T-helper 17 cell (primary cell): ENCODE results near the gene OBI1. TPM values are rescaled to one million over a fixed set of nuclear protein-coding genes. Genes with fewer than 3 reads are reported as not detected.
A peak's percentile ranks its signal among the peaks of the same experiment; 100 is the strongest.

Experiments used
- ATAC-seq: fragments of 150-1000 bp; cut with Tn5 transposase; 2 replicates; pipeline ENCODE4 v1.10.0; 2021; ENCODE audit warnings: mild to moderate bottlenecking, moderate library complexity
- DNase-seq, 3 donors: peaks; one replicate each; pipeline versions ENCODE4 v3.0.0 to v3.0.0-alpha.2; 2020 to 2021
- H3K9me3 ChIP-seq: one replicate; pipeline ENCODE4 v1.7.0; 2013; ENCODE audit warnings: low read length, mild to moderate bottlenecking; ENCODE audit not compliant: control insufficient read depth, poor library complexity, severe bottlenecking
- H3K27ac Mint-ChIP-seq: one replicate; pipeline ENCODE4 v1.8.0; 2022; ENCODE audit warnings: mild to moderate bottlenecking, moderate library complexity, mixed read lengths
- H3K27me3 Mint-ChIP-seq: one replicate; pipeline ENCODE4 v1.8.0; 2022; ENCODE audit warnings: mixed read lengths
- H3K36me3 Mint-ChIP-seq: one replicate; pipeline ENCODE4 v1.8.0; 2022; ENCODE audit warnings: low read depth, mixed read lengths
- H3K4me1 Mint-ChIP-seq: one replicate; pipeline ENCODE4 v1.8.0; 2022; ENCODE audit warnings: mild to moderate bottlenecking, mixed read lengths
- H3K4me3 Mint-ChIP-seq: one replicate; pipeline ENCODE4 v1.8.0; 2022; ENCODE audit warnings: mild to moderate bottlenecking, moderate library complexity, mixed read lengths
- total RNA-seq, 4 donors: library from RNA in 2 of 4; stranded (reverse) in 2 of 4; gene quantifications; one replicate each; pipeline ENCODE4 v1.2.3 and lab custom pipeline; 2022 to 2026

Gene OBI1
- total RNA-seq, 2 donors from 2014 or later, result 2.5 to 4.5 TPM

DNA sequence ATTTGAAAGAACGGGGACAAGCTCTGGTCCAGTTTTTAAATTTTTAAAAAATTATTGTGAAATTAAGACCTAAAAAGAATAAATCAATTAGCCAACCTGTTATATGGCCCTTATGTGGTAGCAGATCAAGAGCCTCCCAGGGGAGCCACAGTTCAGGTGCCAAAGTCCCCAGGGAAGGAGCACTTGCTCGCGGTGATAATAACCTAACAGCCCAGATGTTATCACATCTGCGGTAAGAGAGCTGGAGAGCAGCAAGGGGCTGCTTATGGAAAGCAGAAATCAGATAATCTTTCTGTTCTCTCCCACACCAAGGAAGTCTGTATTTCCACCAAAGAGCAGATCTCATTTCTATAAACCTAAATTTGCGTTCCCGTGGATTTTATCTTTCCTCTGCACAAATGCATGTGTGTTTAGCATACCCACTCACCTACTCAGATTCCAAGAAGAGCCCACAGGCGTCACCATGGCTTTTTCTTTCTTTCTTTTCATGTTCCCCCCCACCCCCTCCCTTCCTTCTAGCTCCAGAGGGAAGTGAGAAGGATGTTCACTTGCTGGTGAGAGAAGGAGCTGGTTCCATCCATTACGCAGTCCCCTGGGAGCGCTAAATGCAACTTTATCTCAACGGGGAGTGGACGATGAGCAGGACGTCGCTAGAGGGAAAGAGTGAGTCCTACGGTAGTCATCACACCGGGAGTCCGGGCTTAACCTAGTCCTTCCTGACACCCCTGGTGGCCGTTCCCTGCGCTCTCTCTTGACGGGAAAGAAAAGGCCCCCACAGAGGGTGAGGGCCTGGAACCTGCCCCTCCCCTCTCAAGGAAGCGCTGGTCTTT lies 54.0 kb downstream of the OBI1 start:
- no peak for ATAC-seq
- H3K9me3 ChIP-seq, result no peaks in the 10 kb centered on the region
- peaks cover 6% of the 10 kb centered on the region for H3K36me3 Mint-ChIP-seq
- H3K27ac Mint-ChIP-seq, result no peak overlapping the region
- no peak for DNase-seq
- no peak overlapping the region for H3K4me3 Mint-ChIP-seq
- H3K4me1 Mint-ChIP-seq, result peaks cover 38% of the 10 kb centered on the region
- H3K27me3 Mint-ChIP-seq, result peaks cover 90% of the 10 kb centered on the region

DNA sequence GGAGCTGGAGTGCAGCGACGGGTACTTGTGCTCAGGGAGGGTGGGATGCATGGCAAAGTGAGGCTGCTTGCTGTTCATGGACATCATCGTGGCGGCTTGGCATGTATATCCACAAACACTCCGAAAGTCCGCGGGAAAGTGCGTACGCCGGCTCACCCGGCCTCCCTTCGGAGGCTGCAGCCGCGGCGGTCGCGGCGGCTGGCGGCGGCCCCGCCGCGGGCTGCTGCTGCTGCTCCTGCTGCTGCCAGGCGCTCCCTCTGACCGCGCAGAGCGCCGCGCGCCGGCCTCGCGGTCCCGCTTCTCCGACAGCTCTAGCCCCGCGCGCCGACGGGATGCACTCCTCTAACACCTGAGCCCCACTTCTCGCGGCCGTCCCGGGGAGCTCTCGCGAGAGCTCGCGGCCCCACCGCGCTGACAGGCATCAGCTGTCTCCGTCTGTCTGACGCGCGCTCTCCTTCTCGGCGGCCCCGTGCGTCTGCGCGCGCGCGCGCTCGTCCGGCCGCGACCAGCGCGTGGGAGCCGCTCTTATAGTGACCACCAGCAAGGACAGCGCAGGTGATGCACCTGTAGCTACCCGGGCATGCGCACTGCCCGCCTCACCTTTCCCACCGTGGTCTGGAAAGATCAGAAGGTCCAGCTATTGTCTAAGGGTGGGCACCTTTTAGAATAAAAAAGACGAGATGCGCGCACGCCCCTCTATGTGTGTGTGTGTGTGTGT lies 55.6 kb downstream of the OBI1 start, which contains the start of gene POU4F1:
POU4F1 (minus strand) TSS at position 313 of the 718 bp plus-strand sequence; CDS start at position 87, 226 bp downstream.
- H3K27me3 Mint-ChIP-seq, result peaks cover 92% of the 10 kb centered on the region
- peak; percentile 72 for ATAC-seq
- H3K27ac Mint-ChIP-seq, result peak within 1 kb of the TSS; percentile 68
- no peaks in the 10 kb centered on the region for H3K9me3 ChIP-seq
- H3K36me3 Mint-ChIP-seq, result peaks cover 6% of the 10 kb centered on the region
- H3K4me1 Mint-ChIP-seq, result peaks cover 34% of the 10 kb centered on the region
- H3K4me3 Mint-ChIP-seq, result peak within 1 kb of the TSS; percentile 90
- DNase-seq, result peak in 2 of 3 donors; percentile 42 to 46

GRCh38 chr13:78602561-78603239 lies 56.3 kb downstream of the OBI1 start:
- peaks cover 2% of the 10 kb centered on the region for H3K9me3 ChIP-seq
- Mint-ChIP-seq H3K36me3 (peaks cover 6% of the 10 kb centered on the region), H3K27ac (peak overlapping the region; percentile 59), H3K4me3 (peak overlapping the region; percentile 90), H3K27me3 (peaks cover 87% of the 10 kb centered on the region), H3K4me1 (peaks cover 28% of the 10 kb centered on the region)
- ATAC-seq (peak; percentile 31), DNase-seq (no peak)

GRCh38 chr13:78601874-78602560 lies 56.9 kb downstream of the OBI1 start:
- peaks cover 6% of the 10 kb centered on the region for H3K36me3 Mint-ChIP-seq
- H3K27me3 Mint-ChIP-seq, result peaks cover 87% of the 10 kb centered on the region
- peaks cover 24% of the 10 kb centered on the region for H3K4me1 Mint-ChIP-seq
- peak overlapping the region; percentile 59 for H3K27ac Mint-ChIP-seq
- ATAC-seq (no peak), DNase-seq (no peak)
- H3K4me3 Mint-ChIP-seq, result peak overlapping the region; percentile 90
- H3K9me3 ChIP-seq, result peaks cover 5% of the 10 kb centered on the region

DNA sequence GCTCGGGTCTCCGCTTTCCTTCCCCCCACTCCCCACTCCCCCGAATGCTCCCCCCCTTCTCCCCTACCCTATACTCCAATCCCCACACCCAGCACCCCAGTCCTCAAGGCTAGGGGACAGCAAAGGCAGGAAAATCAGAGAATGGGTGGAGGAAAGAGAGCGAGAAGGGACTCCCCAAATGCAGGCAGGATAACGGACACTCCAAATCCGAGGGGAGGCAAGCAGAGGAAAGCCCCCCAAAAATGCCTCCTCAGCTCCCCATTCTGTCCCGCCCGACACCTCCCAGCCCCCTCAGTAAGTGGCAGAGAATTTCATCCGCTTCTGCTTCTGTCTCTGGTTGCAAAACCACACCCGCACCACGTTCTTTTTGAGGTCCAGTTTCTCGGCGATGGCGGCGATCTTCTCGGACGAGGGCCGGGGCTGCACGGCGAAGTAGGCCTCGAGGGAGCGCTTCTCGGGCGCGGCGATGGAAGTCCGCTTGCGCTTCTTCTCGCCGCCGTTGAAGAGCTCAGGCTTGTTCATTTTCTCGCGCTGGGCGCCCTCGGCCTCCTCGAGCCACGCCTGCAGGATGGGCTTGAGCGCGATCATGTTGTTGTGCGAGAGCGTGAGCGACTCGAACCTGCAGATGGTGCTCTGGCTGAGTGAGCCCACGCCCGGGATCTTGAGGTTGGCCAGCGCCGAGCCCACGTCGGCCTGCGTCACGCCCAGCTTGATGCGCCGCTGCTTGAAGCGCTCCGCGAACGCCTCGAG lies 57.7 kb downstream of the OBI1 start:
- DNase-seq (no peak), ATAC-seq (no peak)
- Mint-ChIP-seq H3K27ac (peak overlapping the region; percentile 10), H3K4me1 (peaks cover 21% of the 10 kb centered on the region), H3K36me3 (peaks cover 6% of the 10 kb centered on the region), H3K27me3 (peaks cover 84% of the 10 kb centered on the region), H3K4me3 (peak overlapping the region; percentile 42)
- peaks cover 5% of the 10 kb centered on the region for H3K9me3 ChIP-seq

DNA sequence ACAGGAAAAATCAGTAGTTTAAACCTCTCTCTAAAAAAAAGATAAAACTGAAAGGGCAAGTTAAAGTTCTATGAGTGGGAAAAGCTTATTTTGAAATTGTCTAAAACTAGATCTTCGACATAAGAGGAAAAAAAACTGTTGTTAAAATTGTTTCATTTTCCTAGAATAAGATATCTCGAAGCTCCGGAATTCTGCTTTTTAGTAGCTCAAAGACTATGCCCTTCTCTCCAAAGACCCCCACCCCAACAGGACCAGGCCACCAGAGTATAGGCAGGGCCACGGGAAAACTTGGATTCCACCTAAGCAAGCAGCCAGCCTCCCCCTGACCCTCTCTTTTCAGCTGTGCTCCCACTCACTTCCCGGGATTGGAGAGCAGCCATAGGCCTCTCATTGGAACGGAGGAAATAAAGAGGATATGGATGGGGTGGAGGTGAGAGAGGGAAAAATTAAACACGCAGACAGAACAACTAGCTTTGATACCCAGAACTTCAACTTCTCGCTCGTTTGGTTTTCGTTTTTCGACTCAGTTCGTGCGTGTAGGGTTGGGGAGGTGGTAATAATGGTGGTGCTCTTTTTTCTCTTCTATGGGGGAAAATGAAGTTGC lies 58.6 kb downstream of the OBI1 start:
- peaks cover 7% of the 10 kb centered on the region for H3K9me3 ChIP-seq
- H3K27ac Mint-ChIP-seq, result peak overlapping the region; percentile 10
- H3K4me3 Mint-ChIP-seq, result peak overlapping the region; percentile 42
- peaks cover 4% of the 10 kb centered on the region for H3K36me3 Mint-ChIP-seq
- H3K4me1 Mint-ChIP-seq, result peaks cover 21% of the 10 kb centered on the region
- peaks cover 78% of the 10 kb centered on the region for H3K27me3 Mint-ChIP-seq
- ATAC-seq (no peak), DNase-seq (no peak)

DNA sequence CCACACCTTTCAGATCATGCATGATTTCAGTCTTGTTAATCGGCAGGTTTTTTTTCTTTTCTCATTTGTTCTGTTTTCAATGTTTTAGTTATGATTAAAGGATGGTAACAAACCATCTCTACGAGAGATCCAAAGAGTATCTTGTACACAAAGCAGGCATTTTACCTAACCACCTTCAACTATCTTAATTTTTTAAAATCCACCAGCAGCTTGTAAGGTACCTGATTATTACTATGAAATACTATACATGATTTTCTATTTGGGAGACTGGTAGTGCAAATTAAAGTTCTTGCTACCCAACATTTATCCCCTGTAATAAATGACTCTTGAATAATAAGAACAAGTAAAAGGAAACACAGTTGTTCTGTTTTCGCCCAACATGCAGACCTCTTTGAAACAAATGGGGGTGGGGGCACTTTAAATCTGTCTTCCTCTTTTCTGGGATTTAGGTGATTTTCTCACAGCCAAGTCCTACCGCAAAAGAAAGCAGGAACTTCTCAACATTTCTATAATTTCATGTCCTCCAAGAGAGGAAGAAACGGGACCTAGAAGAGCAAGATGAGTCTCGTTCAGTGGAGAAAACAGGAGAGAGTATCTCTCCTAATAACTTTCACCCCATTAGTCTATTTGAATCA lies 59.2 kb downstream of the OBI1 start:
- H3K27me3 Mint-ChIP-seq, result peaks cover 78% of the 10 kb centered on the region
- no peak overlapping the region for H3K4me3 Mint-ChIP-seq
- DNase-seq (no peak), ATAC-seq (no peak)
- peaks cover 18% of the 10 kb centered on the region for H3K4me1 Mint-ChIP-seq
- H3K36me3 Mint-ChIP-seq, result peaks cover 4% of the 10 kb centered on the region
- peaks cover 10% of the 10 kb centered on the region for H3K9me3 ChIP-seq
- H3K27ac Mint-ChIP-seq, result peak overlapping the region; percentile 10

DNA sequence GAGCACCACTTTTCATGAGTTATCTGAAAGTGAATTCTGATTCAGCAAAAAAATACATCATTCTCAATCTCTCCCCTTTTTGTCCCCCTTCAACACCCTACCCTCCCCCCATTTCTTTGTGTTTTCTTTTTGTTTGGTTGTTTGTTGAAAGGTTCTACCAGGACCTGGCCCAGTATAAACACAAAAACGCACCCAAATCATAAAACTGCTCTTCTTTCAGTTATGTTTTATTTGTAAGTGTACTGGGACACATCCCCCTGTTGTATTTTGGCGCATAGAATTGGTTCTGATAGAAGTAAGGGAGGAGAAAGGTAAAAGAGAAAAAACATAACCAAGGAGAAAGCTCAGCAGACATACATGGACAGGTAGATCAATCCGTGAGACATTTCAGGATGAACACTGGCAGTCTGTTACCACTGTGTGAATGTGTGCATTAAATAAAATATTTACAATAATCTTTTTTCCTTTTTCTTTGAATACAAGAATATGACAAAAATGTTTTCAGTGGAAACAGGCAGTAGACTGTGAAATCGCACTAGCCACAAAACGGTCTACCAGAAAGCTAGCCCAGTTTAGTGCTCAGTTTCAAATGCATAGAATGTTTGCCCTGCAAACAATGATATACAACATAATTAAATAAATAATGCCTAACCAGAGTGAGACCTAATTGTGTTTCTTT lies 59.9 kb downstream of the OBI1 start:
- Mint-ChIP-seq H3K4me1 (peaks cover 16% of the 10 kb centered on the region), H3K27ac (peak overlapping the region; percentile 2), H3K27me3 (peaks cover 78% of the 10 kb centered on the region), H3K36me3 (peaks cover 4% of the 10 kb centered on the region), H3K4me3 (no peak overlapping the region)
- no peak for DNase-seq
- no peak for ATAC-seq
- H3K9me3 ChIP-seq, result peaks cover 10% of the 10 kb centered on the region

DNA sequence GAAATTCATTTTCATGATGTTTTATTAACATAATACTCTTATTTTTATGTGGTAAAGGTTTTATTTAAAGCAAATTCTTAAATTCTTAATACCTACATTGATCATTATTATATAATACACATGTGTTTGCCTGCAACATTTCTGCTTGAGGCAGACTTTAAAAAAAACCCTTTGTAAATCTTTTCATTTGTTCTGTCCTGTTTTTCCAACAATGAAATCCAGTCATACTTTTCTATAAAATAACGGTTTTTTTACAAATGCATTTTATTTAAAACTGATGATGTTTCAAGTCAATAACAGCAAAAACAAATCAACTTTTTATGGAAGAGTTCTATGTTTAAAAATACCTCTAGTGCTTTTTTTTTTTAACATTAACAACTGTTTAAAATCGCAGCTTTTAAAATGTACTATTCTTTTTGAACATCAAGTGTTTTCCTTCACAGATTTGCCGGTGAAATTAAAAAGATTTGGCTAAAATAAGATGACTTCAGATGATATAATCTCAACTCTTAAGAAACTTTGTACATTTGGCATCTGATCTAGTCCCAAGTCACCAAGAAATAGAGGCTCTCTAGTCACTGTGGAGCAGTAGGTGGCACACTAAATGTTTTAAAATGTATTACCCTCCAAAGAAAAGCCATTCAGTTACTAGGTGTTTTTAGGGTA lies 60.7 kb downstream of the OBI1 start:
- Mint-ChIP-seq H3K27ac (peak overlapping the region; percentile 89), H3K4me3 (no peak overlapping the region), H3K36me3 (peaks cover 4% of the 10 kb centered on the region), H3K4me1 (peaks cover 10% of the 10 kb centered on the region), H3K27me3 (peaks cover 79% of the 10 kb centered on the region)
- peaks cover 10% of the 10 kb centered on the region for H3K9me3 ChIP-seq
- DNase-seq, result no peak
- no peak for ATAC-seq

- H3K4me1 Mint-ChIP-seq, result peaks cover 6% of the 10 kb centered on the region
- peaks cover 2% of the 10 kb centered on the region for H3K36me3 Mint-ChIP-seq
- ATAC-seq (no peak), DNase-seq (no peak)
- peaks cover 10% of the 10 kb centered on the region for H3K9me3 ChIP-seq
- H3K27ac Mint-ChIP-seq, result peak overlapping the region; percentile 89
- no peak overlapping the region for H3K4me3 Mint-ChIP-seq
- H3K27me3 Mint-ChIP-seq, result peaks cover 82% of the 10 kb centered on the region
These were observed 61.4 kb downstream of the OBI1 start for GRCh38 chr13:78597602-78597932.
